H1 (cell line): ENCODE data around the gene FHL2.

Experiments
- EZH2 ChIP-seq: fragments of 200-600 bp; sonication (generic); IDR thresholded peaks from 2 replicates; pipeline ENCODE4 v1.7.1; 2012; ENCODE audit warnings: low read depth, mild to moderate bottlenecking, moderate library complexity, low read length, inconsistent platforms; ENCODE audit not compliant: severe bottlenecking
- FOSL1 ChIP-seq: IDR thresholded peaks from 2 replicates; pipeline ENCODE4 v1.6.1; 2011; ENCODE audit warnings: mild to moderate bottlenecking, low read depth, low read length, moderate library complexity; ENCODE audit not compliant: insufficient read depth
- GABPA ChIP-seq: IDR thresholded peaks from 2 replicates; pipeline ENCODE4 v1.6.1; 2011; ENCODE audit warnings: mild to moderate bottlenecking, low read length, moderate library complexity, borderline replicate concordance; ENCODE audit not compliant: insufficient read depth
- POLR2AphosphoS5 ChIP-seq: IDR thresholded peaks from 2 replicates; pipeline ENCODE4 v1.6.1; 2011; ENCODE audit warnings: low read depth, low read length
- RAD21 ChIP-seq, 2 experiments: IDR thresholded peaks in 1 of 2; conservative IDR thresholded peaks in 1 of 2; 2 replicates each; pipeline ENCODE4 v1.6.1; 2011; ENCODE audit warnings: low read depth in 2 of 2, low read length in 2 of 2, improper control_type of control experiment in 1 of 2, inconsistent platforms in 1 of 2, mild to moderate bottlenecking in 1 of 2, moderate library complexity in 1 of 2
- TF ChIP-seq, protein P1 (sequence below), 3 experiments: IDR thresholded peaks; 1 replicate in 2 of 3; 2 replicates in 1 of 3; pipeline versions ENCODE4 v1.5.1 to v1.6.1; 2011; ENCODE audit warnings: low read length in 3 of 3, mild to moderate bottlenecking in 3 of 3, inconsistent platforms in 2 of 3, low read depth in 1 of 3, moderate library complexity in 1 of 3; ENCODE audit not compliant: insufficient read depth in 1 of 3; ENCODE audit errors: control extremely low read depth in 1 of 3
- TF ChIP-seq, protein P2 (sequence below): IDR thresholded peaks from 2 replicates; pipeline ENCODE4 v1.6.1; 2012; ENCODE audit warnings: inconsistent platforms

DNA sequence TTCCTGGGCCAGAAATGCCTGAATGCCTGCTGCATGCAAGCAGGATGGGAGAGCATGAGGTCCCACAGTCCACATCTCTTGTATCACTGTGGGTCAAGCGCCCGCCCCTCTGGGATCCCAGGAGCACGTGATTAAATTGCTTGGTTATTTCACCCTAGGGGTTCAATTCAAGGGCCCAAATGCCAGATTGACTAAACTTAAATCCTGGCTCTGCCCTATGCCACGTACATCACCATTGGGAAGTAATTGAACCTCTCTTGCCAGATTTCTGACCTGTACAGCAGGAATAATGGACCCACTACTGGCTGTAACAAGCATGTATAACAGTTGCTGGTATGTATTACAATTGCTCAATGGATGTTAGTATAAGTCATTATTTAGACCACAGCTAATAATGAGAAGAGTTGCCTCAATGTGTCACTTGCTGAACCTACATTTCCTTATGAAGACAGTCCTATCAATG, 19.9 kb downstream of the FHL2 start:
- TF ChIP-seq, protein P1, sequence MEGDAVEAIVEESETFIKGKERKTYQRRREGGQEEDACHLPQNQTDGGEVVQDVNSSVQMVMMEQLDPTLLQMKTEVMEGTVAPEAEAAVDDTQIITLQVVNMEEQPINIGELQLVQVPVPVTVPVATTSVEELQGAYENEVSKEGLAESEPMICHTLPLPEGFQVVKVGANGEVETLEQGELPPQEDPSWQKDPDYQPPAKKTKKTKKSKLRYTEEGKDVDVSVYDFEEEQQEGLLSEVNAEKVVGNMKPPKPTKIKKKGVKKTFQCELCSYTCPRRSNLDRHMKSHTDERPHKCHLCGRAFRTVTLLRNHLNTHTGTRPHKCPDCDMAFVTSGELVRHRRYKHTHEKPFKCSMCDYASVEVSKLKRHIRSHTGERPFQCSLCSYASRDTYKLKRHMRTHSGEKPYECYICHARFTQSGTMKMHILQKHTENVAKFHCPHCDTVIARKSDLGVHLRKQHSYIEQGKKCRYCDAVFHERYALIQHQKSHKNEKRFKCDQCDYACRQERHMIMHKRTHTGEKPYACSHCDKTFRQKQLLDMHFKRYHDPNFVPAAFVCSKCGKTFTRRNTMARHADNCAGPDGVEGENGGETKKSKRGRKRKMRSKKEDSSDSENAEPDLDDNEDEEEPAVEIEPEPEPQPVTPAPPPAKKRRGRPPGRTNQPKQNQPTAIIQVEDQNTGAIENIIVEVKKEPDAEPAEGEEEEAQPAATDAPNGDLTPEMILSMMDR (IDR thresholded peaks at IDR 0.05; ENCODE audit: control extremely low read depth in 1 of 3, insufficient read depth in 1 of 3, low read depth in 1 of 3, low read length in 3 of 3), result no peak
- TF ChIP-seq, protein P2, sequence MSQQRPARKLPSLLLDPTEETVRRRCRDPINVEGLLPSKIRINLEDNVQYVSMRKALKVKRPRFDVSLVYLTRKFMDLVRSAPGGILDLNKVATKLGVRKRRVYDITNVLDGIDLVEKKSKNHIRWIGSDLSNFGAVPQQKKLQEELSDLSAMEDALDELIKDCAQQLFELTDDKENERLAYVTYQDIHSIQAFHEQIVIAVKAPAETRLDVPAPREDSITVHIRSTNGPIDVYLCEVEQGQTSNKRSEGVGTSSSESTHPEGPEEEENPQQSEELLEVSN, result no peak
- TF ChIP-seq POLR2AphosphoS5, result no peak
- no peak for TF ChIP-seq GABPA
- TF ChIP-seq RAD21 (IDR thresholded peaks at IDR 0.05 in 1 of 2, conservative IDR thresholded peaks at IDR 0.05 in 1 of 2; ENCODE audit: low read depth in 2 of 2, low read length in 2 of 2), result no peak
- no peak for TF ChIP-seq EZH2
- no peak for TF ChIP-seq FOSL1
